Left colon (tissue), 2 donors: ENCODE measurements around the gene FBXO15. TPM values are rescaled to one million over a fixed set of nuclear protein-coding genes. Genes with fewer than 3 reads are reported as not detected.

Experiments used
- ATAC-seq: fragments of 200-7000 bp; cut with Tn5 transposase; one replicate; pipeline ENCODE4 v1.9.1; 2020; ENCODE audit warnings: mild to moderate bottlenecking, moderate library complexity
- DNase-seq, 2 donors: peaks; one replicate each; pipeline ENCODE4 v3.0.0-alpha.2; 2020
- intact Hi-C, 2 donors: fragments of 100-400 bp; cut with DNase I in 1 of 2; cut with micrococcal nuclease in 1 of 2; formaldehyde crosslinking; loops; one replicate each; pipeline versions ENCODE4 v1.11.2 to v1.14.0; 2022; cut with DNase I, micrococcal nuclease
- long read RNA-seq: library from polyadenylated mRNA; unstranded; transcript quantifications from one replicate; pipeline ENCODE4 v2.0.0, GENCODE V29; 2021
- total RNA-seq, 2 donors: library from RNA; stranded (reverse); fragmentation: NEBNext Ultra II Directional; extraction: Animal tissue kit (Norgen Biotek cat#: 25700); gene quantifications; one replicate each; pipeline ENCODE4 v1.2.1, GENCODE V29; 2021
- donor health status: DM: no; HTN: no; CAD: no.
- donor health status: DM: yes; HTN: yes; CAD: no.

Gene FBXO15, protein sequence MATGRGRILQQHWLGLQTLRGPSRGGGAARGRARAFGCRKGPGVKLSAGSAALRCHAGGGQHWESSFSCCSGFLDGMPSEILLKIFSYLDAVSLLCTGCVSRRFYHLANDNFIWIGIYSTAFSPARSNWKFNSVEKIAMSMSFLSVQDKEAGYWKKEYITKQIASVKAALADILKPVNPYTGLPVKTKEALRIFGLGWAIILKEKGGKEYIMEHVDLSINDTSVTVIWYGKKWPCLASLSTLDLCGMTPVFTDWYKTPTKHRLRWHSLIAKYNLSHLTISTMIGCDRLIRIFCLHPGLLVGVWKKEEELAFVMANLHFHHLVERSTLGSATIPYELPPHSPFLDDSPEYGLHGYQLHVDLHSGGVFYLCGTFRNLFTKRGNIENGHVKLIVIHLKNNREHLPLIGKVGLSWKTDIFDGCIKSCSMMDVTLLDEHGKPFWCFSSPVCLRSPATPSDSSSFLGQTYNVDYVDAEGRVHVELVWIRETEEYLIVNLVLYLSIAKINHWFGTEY
- total RNA-seq = under 1 TPM in 1 of 2 donors, not detected in 1; 0.42 TPM
- long read RNA-seq = 0 reads

- ATAC-seq = peak; percentile 96
- intact Hi-C loops = no loop called here
Observed at GRCh38 chr18:74147779-74148542, at the start of gene FBXO15, which contains the start of gene TIMM21. TSS of gene FBXO15 (minus strand) at chr18:74147834. CDS start at chr18:74147785, 49 bp downstream. TSS of gene TIMM21 (plus strand) at chr18:74148523. CDS start at chr18:74148809, 286 bp downstream.

GRCh38 chr18:74196220-74197119, 48.8 kb upstream of the FBXO15 start:
- intact Hi-C loops = loop anchor here (2.0 to 10.0 kb wide), 2 partner anchors 144 to 148 kb away; no protein-coding TSS in a partner anchor
- DNase-seq = peak in 1 of 2 donors; percentile 28
- peak; percentile 64 for ATAC-seq

More at GRCh38 chr18:74147779-74148542, at the start of gene FBXO15, which contains the start of gene TIMM21:
- DNase-seq = peak; percentile 97

DNA sequence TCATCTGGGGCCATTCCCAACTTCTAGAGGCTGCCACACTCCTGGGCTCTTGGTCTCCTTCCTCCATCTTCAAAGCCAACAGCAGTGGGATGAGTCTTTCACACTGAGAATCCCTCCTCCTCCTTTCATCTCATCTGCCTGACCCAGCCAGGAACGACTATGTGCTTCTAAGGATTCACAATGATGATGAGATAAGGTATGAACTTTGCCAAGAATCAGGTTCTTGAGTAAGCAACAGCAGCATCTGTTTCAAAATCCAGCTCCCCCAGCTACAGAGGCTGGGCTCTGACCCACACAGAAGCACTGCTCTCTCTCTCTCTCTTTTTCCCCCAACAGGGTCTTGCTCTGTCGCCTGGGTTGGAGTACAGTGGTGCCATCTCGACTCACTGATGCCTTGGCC, 47.1 kb upstream of the FBXO15 start:
- intact Hi-C loops = loop anchor here in 1 of 2 donors (10.0 kb wide), 1 partner anchor 150 kb away; no protein-coding TSS in a partner anchor
- ATAC-seq (no peak), DNase-seq (no peak)

DNA sequence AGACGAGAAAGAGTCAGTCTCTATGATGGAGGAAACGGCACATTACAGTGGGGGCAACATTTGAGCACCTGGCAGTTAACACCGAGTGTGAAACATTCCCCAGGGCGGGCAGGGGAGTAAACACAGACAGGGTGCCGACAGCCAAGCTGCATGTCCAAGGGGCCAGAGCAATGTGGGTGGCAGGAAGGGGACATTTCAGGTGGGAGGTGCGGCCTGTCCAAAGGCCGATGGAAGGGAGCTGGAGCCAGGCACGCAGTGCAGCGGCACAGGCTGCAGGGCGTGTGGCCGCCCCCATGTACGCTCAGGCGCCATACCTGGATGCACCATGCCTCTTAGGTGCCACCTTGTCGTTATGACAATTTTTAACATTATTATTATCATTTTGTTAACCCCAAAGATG, 43.9 kb upstream of the FBXO15 start:
- no peak for ATAC-seq
- intact Hi-C loops = loop anchor here in 1 of 2 donors (10.0 kb wide), 1 partner anchor 153 kb away; no protein-coding TSS in a partner anchor
- DNase-seq = no peak

GRCh38 chr18:74190086-74190485, 42.5 kb upstream of the FBXO15 start:
- intact Hi-C loops = loop anchor here in 1 of 2 donors (10.0 kb wide), 1 partner anchor 155 kb away; no protein-coding TSS in a partner anchor
- DNase-seq (no peak), ATAC-seq (no peak)

- DNase-seq (no peak), ATAC-seq (no peak)
- intact Hi-C loops = no loop called here
Observed at GRCh38 chr18:74186661-74187060, 39.0 kb upstream of the FBXO15 start.

DNA sequence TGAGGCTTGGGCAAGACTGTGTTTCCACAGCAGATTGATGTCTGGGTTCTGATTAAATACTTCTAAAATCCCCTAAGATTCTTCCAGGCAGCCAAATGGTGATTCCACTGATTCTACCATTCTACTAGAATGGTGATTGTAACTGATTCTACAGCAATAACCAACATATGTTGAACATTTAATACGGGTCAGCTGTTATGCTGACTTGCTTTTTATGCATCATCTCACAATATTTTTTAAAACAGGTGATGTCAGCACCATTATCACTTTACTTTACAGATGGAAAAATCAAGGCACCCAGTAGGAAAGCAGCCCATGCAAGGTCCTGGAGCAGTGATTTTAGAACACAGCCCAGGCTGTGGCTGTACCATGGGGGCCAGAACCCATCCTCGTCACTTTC, 38.2 kb upstream of the FBXO15 start:
- intact Hi-C loops = no loop called here
- DNase-seq (no peak), ATAC-seq (no peak)

- intact Hi-C loops = no loop called here
- ATAC-seq (no peak), DNase-seq (no peak)
Observed at GRCh38 chr18:74184875-74185274, 37.2 kb upstream of the FBXO15 start.

DNA sequence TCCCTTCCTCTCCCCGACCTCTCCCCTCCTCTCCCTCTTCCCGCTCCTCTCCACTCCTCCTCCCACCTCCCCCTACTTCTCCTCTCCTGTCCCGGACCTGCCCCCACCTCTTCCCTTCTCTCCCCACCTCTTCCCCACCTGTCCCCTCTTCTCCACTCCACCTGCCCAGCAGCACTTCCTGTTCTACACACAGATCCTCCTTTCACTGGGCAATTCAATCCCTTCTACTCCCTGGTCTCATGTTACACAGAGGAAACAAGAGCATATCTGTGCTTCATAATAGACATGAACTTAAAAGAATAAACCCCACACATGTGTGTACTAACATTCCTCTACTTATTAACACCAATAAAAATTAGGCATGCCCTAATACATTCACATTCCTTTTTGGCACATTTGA, 35.5 kb upstream of the FBXO15 start:
- ATAC-seq (no peak), DNase-seq (no peak)
- intact Hi-C loops = no loop called here

- intact Hi-C loops = no loop called here
- no peak for ATAC-seq
- no peak for DNase-seq
Observed at GRCh38 chr18:74182335-74182734, 34.7 kb upstream of the FBXO15 start.

DNA sequence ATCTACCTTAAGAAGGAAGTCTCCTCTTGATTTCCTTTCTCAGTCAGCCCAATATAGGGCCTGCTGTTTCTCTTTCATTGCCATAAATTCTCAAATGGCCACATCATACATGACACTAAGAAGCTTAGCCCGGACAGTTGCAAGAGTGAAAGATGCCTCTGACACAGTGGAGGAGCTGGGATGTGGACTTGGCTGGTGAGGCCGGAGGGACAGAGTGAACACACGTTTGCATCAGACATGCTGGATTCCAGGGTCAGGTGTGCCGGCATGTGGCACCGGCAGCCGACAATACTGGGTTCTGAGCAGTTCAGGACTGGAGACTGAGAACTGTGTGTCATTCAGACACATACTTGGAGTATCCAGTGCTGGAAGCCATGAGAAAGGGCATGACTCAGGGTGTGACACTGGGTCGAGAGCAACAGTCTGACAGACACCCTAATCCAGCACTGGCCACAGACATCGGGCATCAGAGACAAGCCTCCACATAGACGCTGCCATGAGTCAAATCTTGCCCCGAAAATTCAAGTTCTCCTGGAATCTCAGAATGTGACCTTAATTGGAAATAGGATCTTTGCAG, 32.1 kb upstream of the FBXO15 start:
- no peak for DNase-seq
- intact Hi-C loops = no loop called here
- no peak for ATAC-seq

DNA sequence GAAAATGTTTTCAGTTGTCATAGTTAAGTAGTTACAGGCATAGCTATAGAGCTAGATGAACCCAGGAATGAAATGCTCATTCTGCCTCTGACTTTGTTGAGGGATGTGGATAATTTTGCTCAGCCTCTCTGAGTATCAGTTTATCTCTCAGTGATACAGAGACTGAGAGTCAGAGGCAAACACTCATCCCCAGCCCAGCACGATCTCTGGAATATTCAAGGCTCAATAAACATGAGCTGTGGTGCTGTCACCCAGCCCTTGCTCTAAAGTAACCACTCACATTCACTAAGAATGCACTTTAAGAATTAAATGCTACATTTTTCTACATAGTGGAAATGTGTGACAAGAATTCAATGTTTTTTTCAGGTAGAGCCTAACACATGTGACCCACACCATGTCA, 31.2 kb upstream of the FBXO15 start:
- DNase-seq (no peak), ATAC-seq (no peak)
- intact Hi-C loops = no loop called here

DNA sequence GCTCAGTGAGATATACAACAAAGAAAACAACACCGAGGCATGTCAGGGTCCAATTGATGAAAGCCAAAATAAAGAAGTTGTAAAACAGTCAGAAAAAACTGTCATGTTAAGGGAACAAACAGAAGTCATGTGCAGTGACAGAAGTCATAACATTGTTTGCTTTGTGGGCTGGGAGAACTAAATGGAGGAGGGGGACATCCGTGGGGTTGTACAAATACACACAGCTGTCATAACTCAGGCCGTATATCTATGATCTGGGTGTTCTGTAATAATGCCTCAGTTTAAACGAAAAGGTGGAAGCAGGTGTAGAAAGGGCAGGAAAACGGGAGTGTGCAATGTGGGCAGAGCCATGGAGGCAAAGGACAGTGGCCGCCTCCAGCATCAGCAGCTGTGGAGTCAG, 28.0 kb upstream of the FBXO15 start:
- ATAC-seq = peak; percentile 66
- intact Hi-C loops = no loop called here
- no peak for DNase-seq

DNA sequence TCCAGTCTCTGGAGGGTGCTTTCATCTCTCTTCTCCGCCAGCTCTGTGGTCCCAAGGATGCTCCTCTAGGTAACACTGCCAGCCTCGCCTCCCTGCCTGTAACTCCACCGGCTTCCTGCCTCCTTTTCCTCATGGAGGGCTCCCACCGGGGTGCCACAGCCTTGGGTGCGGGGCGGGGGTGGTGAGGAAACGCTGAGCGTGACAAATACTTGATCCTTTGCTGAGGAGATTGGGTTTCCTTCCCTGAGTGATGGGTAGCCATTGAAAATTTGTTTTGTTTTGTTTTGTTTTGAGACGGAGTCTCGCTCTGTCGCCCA, 25.8 kb upstream of the FBXO15 start:
- no peak for DNase-seq
- intact Hi-C loops = no loop called here
- no peak for ATAC-seq

- DNase-seq (no peak), ATAC-seq (no peak)
- intact Hi-C loops = no loop called here
Observed at GRCh38 chr18:74172697-74173433, 25.2 kb upstream of the FBXO15 start.

DNA sequence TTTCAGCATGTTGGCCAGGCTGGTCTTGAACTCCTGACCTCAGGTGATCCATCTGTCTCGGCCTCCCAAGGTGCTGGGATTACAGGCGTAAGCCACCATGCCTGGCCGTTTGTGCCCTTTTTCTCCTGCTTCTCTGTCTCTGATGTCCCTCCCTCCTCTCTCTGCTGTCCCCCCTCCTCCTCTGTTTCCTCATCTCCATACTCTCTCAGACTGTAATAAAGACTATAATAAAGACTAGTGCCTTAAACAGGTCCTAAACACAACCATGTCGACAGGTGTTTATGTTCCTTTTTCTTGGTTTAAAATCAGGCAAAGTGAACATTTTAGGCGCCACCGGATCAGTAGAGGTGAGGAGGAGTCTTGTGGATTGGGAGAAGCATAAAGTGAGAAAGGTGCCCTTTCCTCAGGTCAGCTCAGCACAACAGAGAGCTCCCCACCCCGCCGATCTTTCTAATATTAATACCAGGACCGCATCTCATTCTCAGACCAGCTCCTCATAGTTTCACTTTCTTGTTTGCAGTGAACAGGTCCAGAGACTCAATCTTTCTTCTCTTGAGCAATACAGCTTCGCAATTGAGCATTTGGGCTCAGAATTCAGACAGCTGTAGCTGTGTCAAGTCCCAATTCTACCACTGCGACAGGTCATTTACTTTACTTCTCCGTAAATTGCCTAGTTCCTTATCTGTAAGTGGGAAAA, 24.4 kb upstream of the FBXO15 start:
- ATAC-seq = peak; percentile 30

DNA sequence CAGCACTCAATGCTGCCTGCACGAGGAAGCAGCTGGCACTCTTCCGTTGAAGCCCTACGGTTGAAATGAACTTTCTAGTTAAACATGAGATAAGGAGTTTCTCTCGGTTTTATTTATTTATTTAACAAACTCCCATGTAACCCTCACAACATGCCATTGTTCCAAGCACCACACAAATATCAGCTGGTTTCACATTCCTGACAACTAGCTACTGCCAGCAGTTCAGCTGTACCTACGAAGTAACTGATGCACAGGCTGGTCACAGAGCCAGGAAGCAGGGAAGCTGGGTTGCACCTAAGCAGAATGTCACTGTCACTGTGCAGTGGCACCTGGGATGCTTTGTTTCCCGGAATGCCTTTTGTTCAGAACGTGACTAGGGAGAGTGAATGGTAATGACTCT, 18.8 kb upstream of the FBXO15 start:
- ATAC-seq = peak; percentile 59
- DNase-seq = no peak
- intact Hi-C loops = no loop called here

More for the DNA sequence above, 24.4 kb upstream of the FBXO15 start:
- intact Hi-C loops = no loop called here
- DNase-seq = no peak
